Keratinocyte (primary cell): ENCODE results near the gene ARHGAP19. TPM values are rescaled to one million over a fixed set of nuclear protein-coding genes. Genes with fewer than 3 reads are reported as not detected.

Experiments used
- DNase-seq: peaks from one replicate; pipeline ENCODE4 v3.0.0-alpha.2; 2011; ENCODE audit warnings: low read depth, missing footprints, low spot score
- FAIRE-seq: peaks from 2 replicates; lab custom pipeline; 2011; peaks lifted over from hg19 to GRCh38; lab: Jason Lieb, UNC
- H2AFZ ChIP-seq: 2 replicates; pipeline ENCODE4 v1.6.0; 2012; ENCODE audit warnings: low read length, control low read depth, inconsistent platforms; ENCODE audit not compliant: control insufficient read depth
- H3K27ac ChIP-seq: 2 replicates; pipeline ENCODE4 v1.5.1; 2011; ENCODE audit warnings: low read length; ENCODE audit not compliant: control insufficient read depth, insufficient read depth
- H3K27me3 ChIP-seq: 3 replicates; pipeline ENCODE4 v1.6.0; 2011; ENCODE audit warnings: low read length; ENCODE audit not compliant: control insufficient read depth, insufficient read depth; ENCODE audit errors: extremely low read depth
- H3K36me3 ChIP-seq, 2 experiments: 2 replicates in 1 of 2; 3 replicates in 1 of 2; pipeline ENCODE4 v1.5.1; 2011; ENCODE audit warnings: low read length in 2 of 2, mild to moderate bottlenecking in 1 of 2; ENCODE audit not compliant: control insufficient read depth in 2 of 2, insufficient read depth in 2 of 2; ENCODE audit errors: extremely low read depth in 1 of 2
- H3K4me1 ChIP-seq: 3 replicates; pipeline ENCODE4 v1.5.1; 2011; ENCODE audit warnings: low read length; ENCODE audit not compliant: control insufficient read depth, insufficient read depth; ENCODE audit errors: extremely low read depth
- H3K4me2 ChIP-seq: 3 replicates; pipeline ENCODE4 v1.6.0; 2011; ENCODE audit warnings: low read depth, low read length; ENCODE audit not compliant: control insufficient read depth, insufficient read depth; ENCODE audit errors: extremely low read depth
- H3K4me3 ChIP-seq, 3 experiments: fragments of 200-600 bp in 1 of 3; sonication (generic) in 1 of 3; 2 replicates in 2 of 3; 3 replicates in 1 of 3; pipeline ENCODE4 v1.5.1; 2011 to 2016; ENCODE audit warnings: low read length in 3 of 3, mild to moderate bottlenecking in 3 of 3, control low read depth in 2 of 3, inconsistent platforms in 1 of 3, low read depth in 1 of 3, mixed read lengths in 1 of 3, mixed run types in 1 of 3, moderate library complexity in 1 of 3; ENCODE audit not compliant: control insufficient read depth in 2 of 3, insufficient read depth in 2 of 3; ENCODE audit errors: extremely low read depth in 1 of 3
- H3K79me2 ChIP-seq: 2 replicates; pipeline ENCODE4 v1.6.0; 2012; ENCODE audit warnings: low read length; ENCODE audit not compliant: control insufficient read depth, insufficient read depth
- H3K9ac ChIP-seq: 3 replicates; pipeline ENCODE4 v1.6.0; 2011; ENCODE audit warnings: low read length; ENCODE audit not compliant: control insufficient read depth, insufficient read depth; ENCODE audit errors: extremely low read depth
- H3K9me1 ChIP-seq: 3 replicates; pipeline ENCODE4 v1.6.0; 2011; ENCODE audit warnings: low read length; ENCODE audit not compliant: control insufficient read depth, insufficient read depth; ENCODE audit errors: extremely low read depth
- H3K9me3 ChIP-seq: 2 replicates; pipeline ENCODE4 v1.5.1; 2012; ENCODE audit warnings: low read depth, low read length; ENCODE audit not compliant: control insufficient read depth
- H4K20me1 ChIP-seq: 3 replicates; pipeline ENCODE4 v1.6.0; 2011; ENCODE audit warnings: low read length; ENCODE audit not compliant: control insufficient read depth, insufficient read depth; ENCODE audit errors: extremely low read depth
- CTCF ChIP-seq, 3 experiments: IDR thresholded peaks in 1 of 3; conservative IDR thresholded peaks in 1 of 3; optimal IDR thresholded peaks in 1 of 3; 2 replicates in 2 of 3; 3 replicates in 1 of 3; pipeline versions ENCODE3 to v1.5.1; 2011; ENCODE audit warnings: low read length in 3 of 3, mild to moderate bottlenecking in 3 of 3, moderate library complexity in 2 of 3, control low read depth in 1 of 3, inconsistent platforms in 1 of 3; ENCODE audit not compliant: insufficient read depth in 2 of 3; ENCODE audit errors: extremely low read depth in 1 of 3
- EZH2 ChIP-seq: IDR thresholded peaks from one replicate; pipeline ENCODE4 v1.6.1; 2012; ENCODE audit warnings: inconsistent platforms, mild to moderate bottlenecking, low read length, moderate library complexity
- dilution Hi-C: fragments of 300-500 bp; cut with MboI; formaldehyde crosslinking; loops from one replicate; pipeline ENCODE4 v1.7.0; 2020; ENCODE audit warnings: low sequenced_read_pairs; ENCODE audit not compliant: extremely low pct_ligation_motif_present
- polyA plus RNA-seq, 5 experiments: library from polyadenylated mRNA; depleted of rRNA in 3 of 5; stranded (reverse) in 3 of 5; stranded (forward) in 1 of 5; unstranded in 1 of 5; fragments of >200 nt; gene quantifications; 1 replicate in 1 of 5; 2 replicates in 3 of 5; 3 replicates in 1 of 5; pipeline versions ENCODE4 v1.2.1 to v1.2.3, GENCODE V29; 2011 to 2012; ENCODE audit warnings: missing spikeins in 2 of 5, low read depth in 1 of 5, low replicate concordance in 1 of 5

ARHGAP19 gene
- polyA plus RNA-seq, 1 donor (not counting 4 experiments of a cell fraction or from before 2014, with no cell fraction given) = 7.5 TPM

GRCh38 chr10:97179311-97179710 is 113.1 kb downstream of the ARHGAP19 start:
- Histone ChIP-seq H3K27me3 (peaks cover 71% of the 10 kb centered on the region), H2AFZ (no peak overlapping the region), H3K9ac (no peak overlapping the region), H3K4me2 (no peak overlapping the region), H3K9me1 (no peaks in the 10 kb centered on the region), H3K9me3 (no peaks in the 10 kb centered on the region), H3K36me3 (no peaks in the 10 kb centered on the region), H3K27ac (no peak overlapping the region), H3K79me2 (no peaks in the 10 kb centered on the region), H4K20me1 (no peaks in the 10 kb centered on the region), H3K4me3 (no peak overlapping the region), H3K4me1 (no peaks in the 10 kb centered on the region)
- dilution Hi-C loops = no loop called here
- TF ChIP-seq EZH2 (no peak), CTCF (optimal IDR thresholded peaks at IDR 0.05 in 1 of 3, IDR thresholded peaks at IDR 0.05 in 1 of 3, conservative IDR thresholded peaks at IDR 0.05 in 1 of 3; ENCODE audit: extremely low read depth in 1 of 3, insufficient read depth in 2 of 3, low read length in 3 of 3) (no peak)
- DNase-seq (no peak), FAIRE-seq (no peak)

- dilution Hi-C loops = no loop called here
- Histone ChIP-seq H4K20me1 (no peaks in the 10 kb centered on the region), H2AFZ (no peak overlapping the region), H3K9ac (no peak overlapping the region), H3K4me2 (no peak overlapping the region), H3K27ac (no peak overlapping the region), H3K27me3 (peaks cover 60% of the 10 kb centered on the region), H3K36me3 (no peaks in the 10 kb centered on the region), H3K79me2 (no peaks in the 10 kb centered on the region), H3K9me1 (no peaks in the 10 kb centered on the region), H3K4me3 (no peak overlapping the region), H3K4me1 (no peaks in the 10 kb centered on the region), H3K9me3 (no peaks in the 10 kb centered on the region)
- TF ChIP-seq CTCF (optimal IDR thresholded peaks at IDR 0.05 in 1 of 3, IDR thresholded peaks at IDR 0.05 in 1 of 3, conservative IDR thresholded peaks at IDR 0.05 in 1 of 3; ENCODE audit: extremely low read depth in 1 of 3, insufficient read depth in 2 of 3, low read length in 3 of 3) = no peak
- TF ChIP-seq EZH2 = no peak
- DNase-seq (no peak), FAIRE-seq (no peak)
Measured at GRCh38 chr10:97178074-97178473, 114.4 kb downstream of the ARHGAP19 start.
